ENCODE measurements around the gene AARS2. TPM values are rescaled to one million over a fixed set of nuclear protein-coding genes. Genes with fewer than 3 reads are reported as not detected.
A peak's percentile ranks its signal among the peaks of the same experiment; 100 is the strongest.

AARS2 gene
- total RNA-seq, 1 experiment from 2014 or later, result 28.9 TPM

DNA sequence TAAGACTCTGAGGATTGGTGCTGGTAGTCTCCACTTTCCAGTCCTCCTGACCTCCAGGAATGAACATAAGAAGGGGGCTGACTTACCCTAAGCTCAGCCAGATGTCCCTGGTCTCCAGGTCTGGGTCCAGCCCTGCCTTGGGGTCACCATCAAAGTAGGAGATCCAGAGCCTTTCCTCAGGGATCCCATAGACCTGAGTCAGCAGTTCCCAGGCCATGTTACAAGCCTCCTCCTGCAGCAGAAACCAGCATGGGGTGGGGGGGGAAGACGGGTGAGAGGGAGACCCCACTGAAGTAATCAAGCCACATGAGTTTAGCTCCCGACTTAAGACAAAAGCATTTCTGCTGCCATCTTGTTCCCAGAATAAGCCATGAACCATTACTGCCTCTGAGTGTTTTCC, 1.8 kb downstream of the AARS2 start (continued):
- TF ChIP-seq ARID4B (CRISPR knock-in tag; IDR thresholded peaks at IDR 0.05; ENCODE audit: borderline replicate concordance) (no peak), TEAD1 (CRISPR knock-in tag; IDR thresholded peaks at IDR 0.05) (no peak), GABPB1 (CRISPR knock-in tag; IDR thresholded peaks at IDR 0.05) (no peak), NR1H2 (CRISPR knock-in tag; IDR thresholded peaks at IDR 0.05) (no peak), E2F5 (CRISPR knock-in tag; IDR thresholded peaks at IDR 0.05) (no peak)
- TF ChIP-seq, protein P1, sequence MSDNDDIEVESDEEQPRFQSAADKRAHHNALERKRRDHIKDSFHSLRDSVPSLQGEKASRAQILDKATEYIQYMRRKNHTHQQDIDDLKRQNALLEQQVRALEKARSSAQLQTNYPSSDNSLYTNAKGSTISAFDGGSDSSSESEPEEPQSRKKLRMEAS (CRISPR knock-in tag; IDR thresholded peaks at IDR 0.05), result no peak

GRCh38 chr6:44310241-44310640, 2.9 kb downstream of the AARS2 start:
- peaks cover 8% of the 10 kb centered on the region for H3K4me1 Mint-ChIP-seq

GRCh38 chr6:44309631-44310030, 3.5 kb downstream of the AARS2 start:
- POLR2A ChIA-PET, result no interaction called here
- no peaks in the 10 kb centered on the region for H3K9me3 Mint-ChIP-seq
- H3K36me3 Mint-ChIP-seq, result peaks cover 58% of the 10 kb centered on the region
- TF ChIP-seq, protein P2, sequence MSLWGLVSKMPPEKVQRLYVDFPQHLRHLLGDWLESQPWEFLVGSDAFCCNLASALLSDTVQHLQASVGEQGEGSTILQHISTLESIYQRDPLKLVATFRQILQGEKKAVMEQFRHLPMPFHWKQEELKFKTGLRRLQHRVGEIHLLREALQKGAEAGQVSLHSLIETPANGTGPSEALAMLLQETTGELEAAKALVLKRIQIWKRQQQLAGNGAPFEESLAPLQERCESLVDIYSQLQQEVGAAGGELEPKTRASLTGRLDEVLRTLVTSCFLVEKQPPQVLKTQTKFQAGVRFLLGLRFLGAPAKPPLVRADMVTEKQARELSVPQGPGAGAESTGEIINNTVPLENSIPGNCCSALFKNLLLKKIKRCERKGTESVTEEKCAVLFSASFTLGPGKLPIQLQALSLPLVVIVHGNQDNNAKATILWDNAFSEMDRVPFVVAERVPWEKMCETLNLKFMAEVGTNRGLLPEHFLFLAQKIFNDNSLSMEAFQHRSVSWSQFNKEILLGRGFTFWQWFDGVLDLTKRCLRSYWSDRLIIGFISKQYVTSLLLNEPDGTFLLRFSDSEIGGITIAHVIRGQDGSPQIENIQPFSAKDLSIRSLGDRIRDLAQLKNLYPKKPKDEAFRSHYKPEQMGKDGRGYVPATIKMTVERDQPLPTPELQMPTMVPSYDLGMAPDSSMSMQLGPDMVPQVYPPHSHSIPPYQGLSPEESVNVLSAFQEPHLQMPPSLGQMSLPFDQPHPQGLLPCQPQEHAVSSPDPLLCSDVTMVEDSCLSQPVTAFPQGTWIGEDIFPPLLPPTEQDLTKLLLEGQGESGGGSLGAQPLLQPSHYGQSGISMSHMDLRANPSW (CRISPR knock-in tag; conservative IDR thresholded peaks at IDR 0.05; ENCODE audit: low read depth), result no peak
- TF ChIP-seq ATF3 (CRISPR knock-in tag; conservative IDR thresholded peaks at IDR 0.05), result no peak
- TF ChIP-seq HMGA2 (CRISPR knock-in tag; IDR thresholded peaks at IDR 0.05), result no peak
- no peak for TF ChIP-seq TEAD1 (CRISPR knock-in tag; IDR thresholded peaks at IDR 0.05)
- TF ChIP-seq AR (CRISPR knock-in tag; IDR thresholded peaks at IDR 0.05), result no peak
- peaks cover 8% of the 10 kb centered on the region for H3K4me1 Mint-ChIP-seq
- DNase-seq (ENCODE audit: low spot score) (no peak), ATAC-seq (no peak)
- H3K27ac Mint-ChIP-seq, result peak overlapping the region; percentile 3; the same call in 1 of the 2 replicates
- no peak overlapping the region for H3K4me3 Mint-ChIP-seq
- CTCF ChIA-PET, result interaction anchor here (1.0 to 1.5 kb wide), 3 partner anchors 20 to 53 kb away, joined by 4 to 6 read pairs (median 5); partner anchors contain the start of gene SLC35B2
- H3K27me3 Mint-ChIP-seq (ENCODE audit: low read depth), result no peaks in the 10 kb centered on the region

More at GRCh38 chr6:44310241-44310640, 2.9 kb downstream of the AARS2 start:
- DNase-seq (ENCODE audit: low spot score) (no peak), ATAC-seq (no peak)
- Mint-ChIP-seq H3K4me3 (no peak overlapping the region), H3K27me3 (ENCODE audit: low read depth) (no peaks in the 10 kb centered on the region), H3K36me3 (peaks cover 54% of the 10 kb centered on the region), H3K27ac (no peak overlapping the region), H3K9me3 (no peaks in the 10 kb centered on the region)
- TF ChIP-seq, protein P3, sequence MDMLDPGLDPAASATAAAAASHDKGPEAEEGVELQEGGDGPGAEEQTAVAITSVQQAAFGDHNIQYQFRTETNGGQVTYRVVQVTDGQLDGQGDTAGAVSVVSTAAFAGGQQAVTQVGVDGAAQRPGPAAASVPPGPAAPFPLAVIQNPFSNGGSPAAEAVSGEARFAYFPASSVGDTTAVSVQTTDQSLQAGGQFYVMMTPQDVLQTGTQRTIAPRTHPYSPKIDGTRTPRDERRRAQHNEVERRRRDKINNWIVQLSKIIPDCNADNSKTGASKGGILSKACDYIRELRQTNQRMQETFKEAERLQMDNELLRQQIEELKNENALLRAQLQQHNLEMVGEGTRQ (CRISPR knock-in tag; IDR thresholded peaks at IDR 0.05), result no peak
- POLR2A ChIA-PET, result no interaction called here
- CTCF ChIA-PET, result interaction anchor here (1.5 kb wide), 1 partner anchor 53 kb away, joined by 5 read pairs; the partner anchor contains the start of gene SLC35B2
